Fibroblast of skin of left biceps (primary cell): ENCODE data around the gene UBE2J2.
"Not testable (repeated sequence)": the region's sequence is repeated elsewhere in the genome, so short reads cannot be mapped to it uniquely, and the experiment has no call there.

Experiments
- DNase-seq, 2 experiments: peaks; one replicate each; pipeline ENCODE4 v3.0.0-alpha.2; 2013; ENCODE audit warnings: low read depth in 2 of 2

The UBE2J2 gene

GRCh38 chr1:1255611-1256010 lies 18.0 kb downstream of the UBE2J2 start:
- DNase-seq = no peak

- no peak for DNase-seq
These were observed 18.6 kb downstream of the UBE2J2 start for GRCh38 chr1:1255078-1255477.

- DNase-seq = no peak
These were observed 19.0 kb downstream of the UBE2J2 start for GRCh38 chr1:1254667-1254998.

GRCh38 chr1:1253972-1254666 lies 19.5 kb downstream of the UBE2J2 start:
- no peak for DNase-seq

- no peak for DNase-seq
These were observed 20.3 kb downstream of the UBE2J2 start for GRCh38 chr1:1253314-1253713.

- DNase-seq = no peak
These were observed 22.8 kb downstream of the UBE2J2 start for GRCh38 chr1:1250786-1251284.

- not testable (repeated sequence) for DNase-seq
These were observed 25.4 kb downstream of the UBE2J2 start for GRCh38 chr1:1248009-1248913.

- no peak for DNase-seq
These were observed 26.2 kb downstream of the UBE2J2 start for GRCh38 chr1:1247341-1247913.

GRCh38 chr1:1246577-1247340 lies 26.9 kb downstream of the UBE2J2 start, which contains the start of gene C1QTNF12:
TSS of gene C1QTNF12 (minus strand) at chr1:1246722. CDS start at chr1:1246690, 32 bp downstream.
- DNase-seq = no peak

- DNase-seq = no peak
These were observed 27.7 kb downstream of the UBE2J2 start for GRCh38 chr1:1245817-1246576.

- no peak for DNase-seq
These were observed 28.4 kb downstream of the UBE2J2 start for GRCh38 chr1:1245178-1245816.

- DNase-seq = no peak
These were observed 29.4 kb downstream of the UBE2J2 start for GRCh38 chr1:1244192-1244811.

GRCh38 chr1:1243807-1244191 lies 29.9 kb downstream of the UBE2J2 start:
- no peak for DNase-seq

GRCh38 chr1:1243266-1243660 lies 30.4 kb downstream of the UBE2J2 start:
- no peak for DNase-seq

GRCh38 chr1:1242461-1243265 lies 31.0 kb downstream of the UBE2J2 start:
- DNase-seq = no peak

GRCh38 chr1:1241588-1242219 lies 31.9 kb downstream of the UBE2J2 start:
- DNase-seq = no peak

GRCh38 chr1:1240822-1241587 lies 32.6 kb downstream of the UBE2J2 start:
- DNase-seq = no peak

GRCh38 chr1:1240348-1240732 lies 33.3 kb downstream of the UBE2J2 start:
- no peak for DNase-seq
